Measurements from ENCODE around the gene ZFPM1.

- no peak for TF ChIP-seq CTCF (IDR thresholded peaks at IDR 0.05 in 4 of 5, conservative IDR thresholded peaks at IDR 0.05 in 1 of 5)
- TF ChIP-seq POLR2A (IDR thresholded peaks at IDR 0.05): no peak
Observed at GRCh38 chr16:88491560-88492310, 38.7 kb downstream of the ZFPM1 start.
